Measurements from ENCODE around the gene LIN54.

LIN54 gene

GRCh38 chr4:82900411-82901182 lies 110.0 kb downstream of the LIN54 start, which contains the start of gene THAP9:
THAP9 (plus strand) TSS chr4:82900735; CDS start chr4:82900803, 68 bp downstream.
- Histone ChIP-seq H3K4me3 (ENCODE audit: low read length) (peak within 1 kb of the TSS; percentile 99), H3K9ac (ENCODE audit: low read depth, low read length) (peak within 1 kb of the TSS; percentile 98), H3K27me3 (ENCODE audit: insufficient read depth, low read length) (no peaks in the 10 kb centered on the region), H3K36me3 (ENCODE audit: insufficient read depth, low read depth, low read length) (peaks cover 47% of the 10 kb centered on the region), H3K4me1 (ENCODE audit: insufficient read depth, low read length) (no peaks in the 10 kb centered on the region; the same call in 1 of the 2 replicates), H3K27ac (ENCODE audit: low read length) (peak within 1 kb of the TSS; percentile 80), H3K9me3 (ENCODE audit: insufficient read depth, low read depth, low read length) (no peaks in the 10 kb centered on the region)

GRCh38 chr4:82900066-82900410 lies 110.6 kb downstream of the LIN54 start:
- no peaks in the 10 kb centered on the region; the same call in 1 of the 2 replicates for H3K4me1 ChIP-seq (ENCODE audit: insufficient read depth, low read length)
- H3K9me3 ChIP-seq (ENCODE audit: insufficient read depth, low read depth, low read length) = no peaks in the 10 kb centered on the region
- H3K27ac ChIP-seq (ENCODE audit: low read length) = peak overlapping the region; percentile 41
- no peaks in the 10 kb centered on the region for H3K27me3 ChIP-seq (ENCODE audit: insufficient read depth, low read length)
- H3K4me3 ChIP-seq (ENCODE audit: low read length) = peak overlapping the region; percentile 99
- H3K36me3 ChIP-seq (ENCODE audit: insufficient read depth, low read depth, low read length) = peaks cover 47% of the 10 kb centered on the region
- H3K9ac ChIP-seq (ENCODE audit: low read depth, low read length) = peak overlapping the region; percentile 98

GRCh38 chr4:82899374-82900065 lies 111.1 kb downstream of the LIN54 start:
- Histone ChIP-seq H3K9ac (ENCODE audit: low read depth, low read length) (peak overlapping the region; percentile 98), H3K27me3 (ENCODE audit: insufficient read depth, low read length) (no peaks in the 10 kb centered on the region), H3K27ac (ENCODE audit: low read length) (peak overlapping the region; percentile 41), H3K4me3 (ENCODE audit: low read length) (peak overlapping the region; percentile 99), H3K36me3 (ENCODE audit: insufficient read depth, low read depth, low read length) (peaks cover 48% of the 10 kb centered on the region), H3K4me1 (ENCODE audit: insufficient read depth, low read length) (no peaks in the 10 kb centered on the region; the same call in 1 of the 2 replicates), H3K9me3 (ENCODE audit: insufficient read depth, low read depth, low read length) (no peaks in the 10 kb centered on the region)

- Histone ChIP-seq H3K4me3 (ENCODE audit: low read length) (peak overlapping the region; percentile 99), H3K27me3 (ENCODE audit: insufficient read depth, low read length) (no peaks in the 10 kb centered on the region), H3K9ac (ENCODE audit: low read depth, low read length) (peak overlapping the region; percentile 98; the same call in 1 of the 2 replicates), H3K4me1 (ENCODE audit: insufficient read depth, low read length) (no peaks in the 10 kb centered on the region; the same call in 1 of the 2 replicates), H3K36me3 (ENCODE audit: insufficient read depth, low read depth, low read length) (peaks cover 57% of the 10 kb centered on the region), H3K9me3 (ENCODE audit: insufficient read depth, low read depth, low read length) (no peaks in the 10 kb centered on the region), H3K27ac (ENCODE audit: low read length) (no peak overlapping the region)
Measured at GRCh38 chr4:82898322-82899243, 112.0 kb downstream of the LIN54 start.

- H3K4me3 ChIP-seq (ENCODE audit: low read length) = no peak overlapping the region
- H3K4me1 ChIP-seq (ENCODE audit: insufficient read depth, low read length) = peaks cover 6% of the 10 kb centered on the region; the same call in 1 of the 2 replicates
- no peaks in the 10 kb centered on the region for H3K27me3 ChIP-seq (ENCODE audit: insufficient read depth, low read length)
- no peak overlapping the region for H3K27ac ChIP-seq (ENCODE audit: low read length)
- H3K9me3 ChIP-seq (ENCODE audit: insufficient read depth, low read depth, low read length) = no peaks in the 10 kb centered on the region
- peaks cover 67% of the 10 kb centered on the region for H3K36me3 ChIP-seq (ENCODE audit: insufficient read depth, low read depth, low read length)
- no peak overlapping the region for H3K9ac ChIP-seq (ENCODE audit: low read depth, low read length)
Measured at GRCh38 chr4:82896755-82897154, 113.9 kb downstream of the LIN54 start.

- peaks cover 64% of the 10 kb centered on the region for H3K36me3 ChIP-seq (ENCODE audit: insufficient read depth, low read depth, low read length)
- H3K4me3 ChIP-seq (ENCODE audit: low read length) = no peak overlapping the region
- H3K9ac ChIP-seq (ENCODE audit: low read depth, low read length) = no peak overlapping the region
- no peaks in the 10 kb centered on the region for H3K27me3 ChIP-seq (ENCODE audit: insufficient read depth, low read length)
- H3K4me1 ChIP-seq (ENCODE audit: insufficient read depth, low read length) = peaks cover 6% of the 10 kb centered on the region; the same call in 1 of the 2 replicates
- H3K27ac ChIP-seq (ENCODE audit: low read length) = no peak overlapping the region
- H3K9me3 ChIP-seq (ENCODE audit: insufficient read depth, low read depth, low read length) = no peaks in the 10 kb centered on the region
Measured at GRCh38 chr4:82893942-82894341, 116.7 kb downstream of the LIN54 start.

GRCh38 chr4:82892467-82892802 lies 118.2 kb downstream of the LIN54 start:
- Histone ChIP-seq H3K9ac (ENCODE audit: low read depth, low read length) (no peak overlapping the region), H3K4me3 (ENCODE audit: low read length) (peak overlapping the region; percentile 87; the same call in 1 of the 2 replicates), H3K4me1 (ENCODE audit: insufficient read depth, low read length) (0 out of 2 replicates have a peak, but pooled peaks cover 6% of the 10 kb centered on the region), H3K27me3 (ENCODE audit: insufficient read depth, low read length) (no peaks in the 10 kb centered on the region), H3K36me3 (ENCODE audit: insufficient read depth, low read depth, low read length) (peaks cover 49% of the 10 kb centered on the region), H3K27ac (ENCODE audit: low read length) (no peak overlapping the region), H3K9me3 (ENCODE audit: insufficient read depth, low read depth, low read length) (no peaks in the 10 kb centered on the region)

GRCh38 chr4:82891707-82892466 lies 118.7 kb downstream of the LIN54 start:
- peak overlapping the region; percentile 79 for H3K27ac ChIP-seq (ENCODE audit: low read length)
- H3K36me3 ChIP-seq (ENCODE audit: insufficient read depth, low read depth, low read length) = peaks cover 43% of the 10 kb centered on the region
- no peaks in the 10 kb centered on the region for H3K27me3 ChIP-seq (ENCODE audit: insufficient read depth, low read length)
- H3K9me3 ChIP-seq (ENCODE audit: insufficient read depth, low read depth, low read length) = no peaks in the 10 kb centered on the region
- peak overlapping the region; percentile 87 for H3K4me3 ChIP-seq (ENCODE audit: low read length)
- H3K4me1 ChIP-seq (ENCODE audit: insufficient read depth, low read length) = 0 out of 2 replicates have a peak, but pooled peaks cover 6% of the 10 kb centered on the region
- peak overlapping the region; percentile 94 for H3K9ac ChIP-seq (ENCODE audit: low read depth, low read length)

- H3K4me3 ChIP-seq (ENCODE audit: low read length) = peak within 1 kb of the TSS; percentile 87
- H3K27ac ChIP-seq (ENCODE audit: low read length) = peak within 1 kb of the TSS; percentile 79
- 0 out of 2 replicates have a peak, but pooled peaks cover 6% of the 10 kb centered on the region for H3K4me1 ChIP-seq (ENCODE audit: insufficient read depth, low read length)
- H3K9ac ChIP-seq (ENCODE audit: low read depth, low read length) = peak within 1 kb of the TSS; percentile 94
- no peaks in the 10 kb centered on the region for H3K9me3 ChIP-seq (ENCODE audit: insufficient read depth, low read depth, low read length)
- peaks cover 36% of the 10 kb centered on the region for H3K36me3 ChIP-seq (ENCODE audit: insufficient read depth, low read depth, low read length)
- H3K27me3 ChIP-seq (ENCODE audit: insufficient read depth, low read length) = no peaks in the 10 kb centered on the region
Measured at GRCh38 chr4:82890901-82891706, 119.5 kb downstream of the LIN54 start, which contains the start of gene SEC31A. SEC31A (minus strand) TSS chr4:82891153; CDS start chr4:82881936, 9,217 bp downstream.

- H3K9ac ChIP-seq (ENCODE audit: low read depth, low read length) = peak overlapping the region; percentile 94
- no peaks in the 10 kb centered on the region for H3K9me3 ChIP-seq (ENCODE audit: insufficient read depth, low read depth, low read length)
- H3K27ac ChIP-seq (ENCODE audit: low read length) = peak overlapping the region; percentile 46
- 0 out of 2 replicates have a peak, but pooled peaks cover 6% of the 10 kb centered on the region for H3K4me1 ChIP-seq (ENCODE audit: insufficient read depth, low read length)
- peak overlapping the region; percentile 87 for H3K4me3 ChIP-seq (ENCODE audit: low read length)
- no peaks in the 10 kb centered on the region for H3K27me3 ChIP-seq (ENCODE audit: insufficient read depth, low read length)
- peaks cover 30% of the 10 kb centered on the region for H3K36me3 ChIP-seq (ENCODE audit: insufficient read depth, low read depth, low read length)
Measured at GRCh38 chr4:82890528-82890900, 120.1 kb downstream of the LIN54 start.
